Mucosa of stomach (tissue), 1 donor: ENCODE results near the gene AGAP3.

Experiments used
- H3K27me3 ChIP-seq: one replicate; pipeline ENCODE4 v1.7.0; 2013; ENCODE audit warnings: mild to moderate bottlenecking, low read length; ENCODE audit not compliant: control insufficient read depth, insufficient read depth
- H3K36me3 ChIP-seq: one replicate; pipeline ENCODE4 v1.7.0; 2013; ENCODE audit warnings: low read length; ENCODE audit not compliant: control insufficient read depth, insufficient read depth
- H3K4me1 ChIP-seq: one replicate; pipeline ENCODE4 v1.7.0; 2013; ENCODE audit warnings: mild to moderate bottlenecking, low read length; ENCODE audit not compliant: control insufficient read depth, insufficient read depth
- H3K4me3 ChIP-seq: one replicate; pipeline ENCODE4 v1.7.0; 2013; ENCODE audit warnings: low read length
- H3K9ac ChIP-seq: one replicate; pipeline ENCODE4 v1.7.0; 2013; ENCODE audit warnings: mild to moderate bottlenecking, low read length, moderate library complexity
- H3K9me3 ChIP-seq: one replicate; pipeline ENCODE4 v1.7.0; 2013; ENCODE audit warnings: mild to moderate bottlenecking, low read length, moderate library complexity; ENCODE audit not compliant: control insufficient read depth
- donor health status: Pancreatic carcinoma.

Gene AGAP3

DNA sequence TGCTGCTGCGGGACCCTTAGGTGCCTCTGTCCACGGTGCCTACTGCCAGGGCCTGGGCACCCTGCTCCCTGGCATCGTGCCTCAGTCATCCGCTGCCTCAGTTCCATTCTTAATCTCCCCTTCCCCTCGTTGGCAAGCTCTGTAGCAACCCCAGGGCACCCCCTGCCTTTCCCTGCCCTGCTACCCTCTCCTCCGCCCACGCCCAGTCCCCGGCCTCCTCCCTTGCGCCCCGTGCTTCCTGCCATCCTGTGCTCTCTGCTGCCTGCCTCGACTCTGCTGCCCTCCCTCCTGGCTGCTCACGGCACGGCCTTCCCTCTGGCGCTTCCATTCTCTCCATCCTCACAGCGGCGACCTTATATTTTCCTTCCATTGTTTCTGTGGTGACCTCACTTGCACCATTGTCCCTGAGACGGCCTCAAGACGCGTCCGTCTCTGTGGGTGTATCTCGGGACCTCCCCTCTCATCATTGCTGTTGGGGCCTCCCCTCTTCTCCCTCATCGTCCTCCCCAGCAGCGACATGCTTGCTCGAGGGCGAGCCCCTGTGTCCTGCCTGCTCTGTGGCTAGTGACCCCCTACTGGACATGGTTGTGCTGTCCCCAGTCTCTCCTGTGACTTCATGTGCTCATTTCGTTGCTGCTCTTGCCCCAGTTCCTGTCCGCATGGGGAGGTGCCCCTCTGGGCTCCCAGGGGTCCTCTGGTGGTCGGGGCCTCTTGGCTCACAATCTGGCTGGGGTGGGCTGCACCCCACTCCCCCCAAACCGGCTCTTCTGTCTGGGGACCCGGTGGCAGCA is 35.3 kb downstream of the AGAP3 start:
- H3K9ac ChIP-seq, result no peak overlapping the region

DNA sequence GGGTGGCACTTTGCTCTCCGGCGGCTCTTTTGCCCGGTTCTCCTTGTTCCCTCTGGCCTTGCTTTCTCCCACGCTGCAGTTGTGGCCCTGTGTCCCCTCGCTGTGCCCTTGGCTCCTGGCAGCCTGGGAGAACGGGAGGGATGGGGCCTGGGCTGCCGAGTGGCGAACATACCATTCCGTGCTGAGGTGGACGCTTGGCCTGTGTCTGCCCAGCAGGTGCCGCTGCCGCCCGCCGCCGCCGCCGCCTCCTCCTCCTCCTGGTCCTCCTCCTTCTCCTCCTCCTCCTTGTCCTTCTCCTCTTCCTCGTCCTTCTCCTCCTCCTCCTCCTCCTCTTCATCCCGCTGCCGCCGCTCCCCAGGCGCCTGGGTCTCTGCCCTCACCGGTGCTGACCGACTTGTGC is 36.0 kb downstream of the AGAP3 start:
- Histone ChIP-seq H3K9ac (no peak overlapping the region), H3K9me3 (no peaks in the 10 kb centered on the region), H3K36me3 (no peaks in the 10 kb centered on the region), H3K4me3 (no peak overlapping the region), H3K4me1 (peaks cover 14% of the 10 kb centered on the region), H3K27me3 (no peaks in the 10 kb centered on the region)

More for the DNA sequence above, 35.3 kb downstream of the AGAP3 start:
- Histone ChIP-seq H3K4me1 (peaks cover 15% of the 10 kb centered on the region), H3K4me3 (no peak overlapping the region), H3K27me3 (no peaks in the 10 kb centered on the region), H3K9me3 (no peaks in the 10 kb centered on the region), H3K36me3 (no peaks in the 10 kb centered on the region)

DNA sequence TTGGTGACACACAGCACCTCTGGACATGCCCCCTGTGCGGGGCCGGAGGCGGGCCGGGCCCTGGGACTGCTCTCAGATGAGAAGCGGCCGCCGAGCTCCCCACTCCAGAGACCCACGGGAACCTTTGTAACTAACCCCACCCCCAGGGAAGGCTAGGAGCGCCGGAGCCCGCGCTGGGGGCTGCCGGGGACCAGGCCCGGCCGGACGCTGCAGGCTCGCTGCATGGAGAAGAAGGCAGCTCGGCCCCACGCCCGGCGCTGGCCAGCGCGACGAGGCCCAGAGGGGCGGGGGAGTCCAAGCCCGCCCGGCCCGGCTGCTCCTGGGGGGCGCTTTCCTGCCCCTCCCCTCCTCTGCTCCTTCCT is 36.5 kb downstream of the AGAP3 start:
- Histone ChIP-seq H3K36me3 (no peaks in the 10 kb centered on the region), H3K9me3 (no peaks in the 10 kb centered on the region), H3K9ac (no peak overlapping the region), H3K4me3 (no peak overlapping the region), H3K27me3 (no peaks in the 10 kb centered on the region), H3K4me1 (peaks cover 14% of the 10 kb centered on the region)

DNA sequence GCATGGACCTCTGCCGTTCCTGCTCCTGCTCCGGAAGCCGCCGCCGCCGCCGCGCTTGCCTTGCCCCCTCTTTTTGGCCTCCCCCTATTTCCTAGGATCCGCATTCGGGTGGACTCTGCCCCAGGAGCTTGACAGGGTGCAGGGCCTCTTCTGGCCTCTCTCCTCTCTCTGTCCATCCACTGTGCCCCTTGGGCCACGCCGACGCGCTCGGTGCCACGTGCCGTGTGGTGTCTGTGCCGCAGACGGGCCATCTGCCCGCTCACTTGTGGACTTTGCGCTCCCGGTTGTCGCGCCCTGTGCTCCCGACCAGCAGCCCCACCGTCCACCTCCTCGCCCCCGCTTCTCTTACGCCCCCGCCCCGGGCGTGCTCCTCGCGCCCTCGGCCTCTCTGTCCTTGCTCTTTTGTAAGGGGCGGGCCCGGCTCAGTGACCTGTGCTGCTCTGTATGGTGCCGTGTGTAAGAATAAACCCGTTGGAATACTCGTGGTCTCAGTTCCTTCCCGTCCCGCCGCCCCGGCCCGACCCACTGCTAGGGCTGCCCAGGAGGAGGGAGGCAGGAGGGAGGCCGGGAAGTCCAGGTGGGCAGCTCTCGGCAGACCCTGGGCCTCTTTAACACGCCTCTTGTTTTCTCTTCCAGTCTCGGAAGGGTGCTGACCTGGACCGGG is 37.0 kb downstream of the AGAP3 start:
- Histone ChIP-seq H3K9me3 (no peaks in the 10 kb centered on the region), H3K27me3 (no peaks in the 10 kb centered on the region), H3K9ac (no peak overlapping the region), H3K4me1 (peaks cover 14% of the 10 kb centered on the region), H3K4me3 (no peak overlapping the region), H3K36me3 (no peaks in the 10 kb centered on the region)

DNA sequence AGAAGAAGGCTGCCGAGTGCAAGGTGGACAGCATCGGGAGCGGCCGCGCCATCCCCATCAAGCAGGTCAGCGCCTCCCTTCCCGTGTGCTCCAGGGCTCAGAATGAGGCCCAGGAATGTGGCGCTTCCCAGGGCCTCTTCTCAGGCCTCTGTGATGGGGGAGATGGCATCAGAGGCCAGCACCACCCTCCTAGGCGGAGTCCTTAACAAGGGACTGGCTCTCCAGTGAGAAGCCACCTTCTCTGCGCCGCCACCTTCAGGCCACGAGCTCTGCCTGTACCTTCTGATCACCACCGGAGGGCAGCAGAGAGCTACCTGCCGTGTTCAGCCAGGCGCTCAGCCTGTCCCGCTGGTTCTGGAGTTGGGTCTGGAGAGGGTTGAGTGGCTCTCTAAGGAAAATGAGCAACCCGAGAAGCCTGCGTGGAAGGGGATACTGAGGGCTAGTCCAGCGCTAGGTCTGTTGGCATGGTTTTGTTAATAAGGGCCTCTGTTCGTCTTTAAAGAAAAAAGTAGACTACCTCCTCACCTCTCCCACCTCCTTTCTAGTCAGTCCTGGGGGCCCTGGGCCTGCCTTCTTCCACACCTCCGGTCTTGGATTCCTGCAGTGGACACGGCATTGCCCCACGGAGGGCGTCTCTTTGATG is 37.7 kb downstream of the AGAP3 start:
- Histone ChIP-seq H3K9ac (no peak overlapping the region), H3K27me3 (no peaks in the 10 kb centered on the region), H3K4me1 (peaks cover 14% of the 10 kb centered on the region), H3K4me3 (no peak overlapping the region), H3K36me3 (peaks cover 6% of the 10 kb centered on the region), H3K9me3 (no peaks in the 10 kb centered on the region)

DNA sequence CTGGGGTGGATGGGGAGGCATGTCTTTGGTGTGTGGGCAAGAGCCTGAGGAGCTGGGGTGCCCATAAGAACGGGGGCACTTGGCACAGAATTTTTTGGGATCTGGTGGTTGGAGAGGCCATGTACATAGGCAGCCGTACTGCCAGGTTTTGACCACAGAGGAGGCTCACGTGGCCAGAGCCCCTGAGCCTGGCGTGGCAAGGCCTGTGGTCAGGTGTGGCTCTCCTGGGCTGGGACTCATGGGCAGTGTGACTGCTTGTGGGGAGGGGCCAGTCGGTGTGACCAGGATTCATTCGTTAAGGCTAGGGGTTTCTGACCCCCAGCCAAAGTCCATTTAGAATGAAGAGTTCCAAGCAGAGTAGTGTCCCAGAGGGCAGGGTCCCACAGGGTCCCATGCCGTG is 38.2 kb downstream of the AGAP3 start:
- H3K9me3 ChIP-seq, result no peaks in the 10 kb centered on the region
- H3K4me3 ChIP-seq, result no peak overlapping the region
- H3K4me1 ChIP-seq, result peaks cover 14% of the 10 kb centered on the region
- H3K9ac ChIP-seq, result no peak overlapping the region
- no peaks in the 10 kb centered on the region for H3K27me3 ChIP-seq
- H3K36me3 ChIP-seq, result peaks cover 7% of the 10 kb centered on the region

DNA sequence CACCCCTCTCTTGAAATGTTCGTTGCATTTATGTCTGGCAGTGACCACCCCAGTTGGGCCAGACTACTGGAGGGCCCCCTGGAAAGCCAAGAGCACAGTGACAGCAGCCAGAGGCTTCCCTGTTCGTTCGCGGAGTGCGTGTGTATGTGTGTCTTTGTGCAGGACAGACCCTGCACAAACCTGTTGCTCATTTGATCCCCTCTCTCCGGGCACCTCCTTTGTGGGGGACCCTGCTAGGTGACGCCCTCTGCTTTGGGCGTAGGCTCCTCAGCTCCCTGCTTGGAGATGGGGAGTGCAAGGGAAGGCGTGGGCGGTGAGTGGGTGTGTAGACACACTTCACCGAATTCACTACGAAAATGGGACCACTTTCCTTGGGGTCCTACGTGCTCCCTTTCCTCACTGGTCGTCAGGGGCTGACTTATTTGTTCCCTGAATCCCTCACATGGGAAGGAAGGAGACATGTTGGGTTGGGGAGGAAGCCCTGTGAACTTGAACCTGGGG is 38.7 kb downstream of the AGAP3 start:
- H3K27me3 ChIP-seq, result no peaks in the 10 kb centered on the region
- H3K36me3 ChIP-seq, result peaks cover 7% of the 10 kb centered on the region
- no peak overlapping the region for H3K9ac ChIP-seq
- peaks cover 14% of the 10 kb centered on the region for H3K4me1 ChIP-seq
- no peaks in the 10 kb centered on the region for H3K9me3 ChIP-seq
- H3K4me3 ChIP-seq, result no peak overlapping the region

DNA sequence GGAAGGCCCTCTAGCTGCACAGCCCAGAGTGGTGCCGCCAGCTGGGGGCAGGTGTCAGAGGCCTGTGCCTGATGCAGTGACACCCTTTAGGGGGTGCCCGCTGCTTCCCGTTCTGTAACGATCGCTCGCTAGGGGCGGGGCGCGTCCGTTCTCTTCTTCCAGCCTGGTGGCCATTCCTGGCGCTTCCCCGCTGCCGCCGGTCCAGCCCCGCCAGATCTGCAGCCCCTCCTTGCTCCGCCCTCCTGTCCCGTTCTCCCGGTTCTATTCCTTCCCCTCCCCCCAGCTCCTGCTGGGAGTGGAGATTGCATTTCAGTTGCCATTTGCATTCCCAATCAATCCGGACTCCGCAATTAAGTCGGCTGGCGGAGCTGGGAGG is 39.2 kb downstream of the AGAP3 start:
- no peaks in the 10 kb centered on the region for H3K27me3 ChIP-seq
- no peaks in the 10 kb centered on the region for H3K9me3 ChIP-seq
- no peak overlapping the region for H3K4me3 ChIP-seq
- H3K36me3 ChIP-seq, result peaks cover 7% of the 10 kb centered on the region
- no peak overlapping the region for H3K9ac ChIP-seq
- peaks cover 14% of the 10 kb centered on the region for H3K4me1 ChIP-seq

DNA sequence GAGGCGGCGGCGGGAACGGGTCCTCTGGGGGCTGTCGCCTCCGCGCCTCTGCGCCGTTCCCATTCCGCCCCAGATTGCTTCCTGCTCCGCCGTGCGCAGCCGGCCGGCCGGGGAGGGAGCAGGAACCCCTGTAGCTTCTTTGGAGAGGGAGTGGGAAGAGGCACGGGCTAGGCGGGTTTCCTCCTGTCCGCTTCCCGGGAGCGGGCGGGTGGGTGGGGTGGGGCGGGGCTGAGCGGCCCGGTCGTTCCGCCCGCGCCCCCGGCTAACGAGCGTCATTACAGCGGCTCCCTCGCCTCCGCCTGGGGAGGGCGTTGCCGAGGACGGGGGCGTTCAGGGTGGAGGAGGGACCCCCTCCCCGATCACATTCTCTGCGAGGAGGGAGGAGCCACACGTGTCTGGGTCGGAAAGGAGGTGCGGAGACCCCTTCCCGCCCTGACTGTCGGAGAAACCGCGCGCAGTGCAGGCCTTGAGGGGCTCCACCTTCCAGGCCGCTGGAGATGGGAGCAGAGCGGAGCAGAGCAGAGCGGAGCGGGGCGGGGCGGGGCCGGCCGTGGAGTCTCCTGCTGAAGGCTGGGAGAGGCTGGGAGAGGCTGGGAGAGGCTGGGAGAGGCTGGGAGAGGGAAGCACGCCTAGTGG is 39.7 kb downstream of the AGAP3 start:
- H3K9me3 ChIP-seq, result no peaks in the 10 kb centered on the region
- no peaks in the 10 kb centered on the region for H3K27me3 ChIP-seq
- no peak overlapping the region for H3K4me3 ChIP-seq
- H3K4me1 ChIP-seq, result peaks cover 14% of the 10 kb centered on the region
- H3K9ac ChIP-seq, result no peak overlapping the region
- peaks cover 7% of the 10 kb centered on the region for H3K36me3 ChIP-seq

DNA sequence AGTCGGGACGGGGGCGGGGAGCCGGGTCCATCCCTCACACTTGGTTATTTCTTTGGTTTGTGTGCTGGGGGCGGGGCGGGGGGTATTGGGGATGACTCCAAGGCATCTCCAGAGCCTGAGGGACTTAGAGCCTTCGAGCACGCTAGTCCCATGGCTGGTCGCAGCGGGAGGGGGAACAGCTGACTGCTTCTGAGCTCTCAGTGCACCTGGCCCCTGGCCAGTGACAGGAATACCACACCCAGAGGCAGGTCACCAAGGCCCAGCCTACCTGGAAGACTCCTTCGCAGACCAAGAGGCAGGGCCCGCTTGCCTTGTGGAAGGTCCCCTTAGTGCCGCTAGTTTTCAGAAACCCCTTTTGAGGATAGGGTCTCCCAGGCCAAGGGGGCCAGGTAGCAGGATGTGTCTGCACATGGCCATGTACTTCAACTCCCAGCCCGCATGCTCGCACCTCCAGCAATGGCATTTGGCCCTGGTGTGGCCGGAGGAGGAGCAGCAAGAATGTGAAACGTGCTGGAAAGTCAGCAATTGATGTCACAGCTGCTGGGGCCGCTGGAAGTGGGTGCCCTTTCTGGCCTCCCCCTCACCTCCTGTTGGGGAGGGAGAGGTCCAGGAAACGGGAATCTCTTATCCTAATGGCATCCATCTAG is 40.3 kb downstream of the AGAP3 start:
- H3K27me3 ChIP-seq, result no peaks in the 10 kb centered on the region
- H3K9ac ChIP-seq, result no peak overlapping the region
- peaks cover 14% of the 10 kb centered on the region for H3K4me1 ChIP-seq
- peaks cover 7% of the 10 kb centered on the region for H3K36me3 ChIP-seq
- no peaks in the 10 kb centered on the region for H3K9me3 ChIP-seq
- H3K4me3 ChIP-seq, result no peak overlapping the region

DNA sequence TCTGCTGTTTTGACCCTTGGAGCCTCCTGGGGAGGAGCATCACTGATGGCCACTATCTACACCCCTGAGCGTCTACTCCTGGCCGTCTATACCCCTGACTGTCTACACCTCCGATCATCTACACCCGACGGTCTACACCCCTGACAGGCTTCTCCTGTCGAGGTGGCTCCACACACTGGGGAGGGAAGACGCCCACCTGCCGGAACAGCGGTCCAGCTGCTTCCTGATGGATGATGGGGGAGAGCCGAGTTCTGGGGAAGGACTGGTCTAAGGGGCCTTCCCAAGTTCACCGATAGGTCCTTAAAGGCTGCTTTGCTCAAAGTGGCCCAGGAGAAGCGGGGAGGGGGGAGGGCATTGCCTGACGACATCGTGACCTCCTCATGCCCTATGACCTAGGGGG is 41.9 kb downstream of the AGAP3 start:
- Histone ChIP-seq H3K9me3 (no peaks in the 10 kb centered on the region), H3K36me3 (peaks cover 7% of the 10 kb centered on the region), H3K9ac (no peak overlapping the region), H3K4me3 (no peak overlapping the region), H3K4me1 (peaks cover 14% of the 10 kb centered on the region), H3K27me3 (no peaks in the 10 kb centered on the region)
